Heart right ventricle (tissue), 16 donors: ENCODE data around the gene WFS1. TPM values are rescaled to one million over a fixed set of nuclear protein-coding genes. Genes with fewer than 3 reads are reported as not detected.
A peak's percentile ranks its signal among the peaks of the same experiment; 100 is the strongest.

Source experiments
- ATAC-seq, 8 donors: fragments of 200-7000 bp; cut with Tn5 transposase; one replicate each; pipeline ENCODE4 v1.9.1; 2020; ENCODE audit warnings: mild to moderate bottlenecking in 8 of 8, moderate library complexity in 8 of 8, moderate number of reproducible peaks in 1 of 8
- DNase-seq, 2 donors: peaks; one replicate each; pipeline ENCODE4 v3.0.0-alpha.2; 2020
- H3K27ac ChIP-seq, 10 donors: fragments of 200-600 bp; sonication (generic) in 2 of 10; one replicate each; pipeline versions ENCODE4 v1.5.0 to v1.8.0; 2020 to 2022; ENCODE audit warnings: mild to moderate bottlenecking in 3 of 10
- H3K27me3 ChIP-seq, 7 donors: fragments of 200-600 bp; one replicate each; pipeline ENCODE4 v1.8.0; 2021 to 2022; ENCODE audit warnings: mild to moderate bottlenecking in 2 of 7
- H3K36me3 ChIP-seq, 9 donors: fragments of 200-600 bp; sonication (generic) in 1 of 9; one replicate each; pipeline versions ENCODE4 v1.5.0 to v1.8.0; 2020 to 2022; ENCODE audit warnings: mild to moderate bottlenecking in 2 of 9
- H3K4me1 ChIP-seq, 9 donors: fragments of 200-600 bp; sonication (generic) in 1 of 9; one replicate each; pipeline versions ENCODE4 v1.5.0 to v1.8.0; 2020 to 2022; ENCODE audit warnings: mild to moderate bottlenecking in 4 of 9
- H3K4me3 ChIP-seq, 10 donors: fragments of 200-600 bp; sonication (generic) in 2 of 10; one replicate each; pipeline versions ENCODE4 v1.5.0 to v1.8.0; 2020 to 2022; ENCODE audit warnings: mild to moderate bottlenecking in 7 of 10, moderate library complexity in 2 of 10
- H3K9me3 ChIP-seq, 11 donors: fragments of 200-600 bp in 10 of 11; sonication (generic) in 2 of 11; one replicate each; pipeline versions ENCODE4 v1.5.0 to v1.8.0; 2013 to 2022; ENCODE audit warnings: mild to moderate bottlenecking in 2 of 11, control low read depth in 1 of 11, moderate library complexity in 1 of 11
- WGBS, 2 donors: extraction: QIAGEN DNeasy Blood & Tissue Kit; methylation state at CpG; one replicate each; pipeline ENCODE4 v1.1.7; 2013; ENCODE audit warnings: inconsistent platforms in 1 of 2; 5-methylcytosine and 5-hydroxymethylcytosine counted together
- intact Hi-C, 10 donors: fragments of 100-400 bp; cut with DNase I; formaldehyde crosslinking; loops; one replicate each; pipeline versions ENCODE4 v1.11.1 to v1.14.2; 2022
- polyA plus RNA-seq, 2 donors: library from polyadenylated mRNA; stranded (reverse); fragments of 200-250 nt; gene quantifications; one replicate each; pipeline ENCODE4 v1.2.3, GENCODE V29; 2013
- total RNA-seq, 10 donors: library from RNA; stranded (reverse); fragmentation: NEBNext Ultra II Directional in 3 of 10; extraction: Animal tissue kit (Norgen Biotek cat#: 25700) in 3 of 10; gene quantifications; one replicate each; pipeline versions ENCODE4 v1.2.1 to v1.2.4, GENCODE V29; 2021 to 2023
- TF ChIP-seq, protein P1 (sequence below), 9 donors: fragments of 200-600 bp; sonication (generic) in 2 of 9; IDR thresholded peaks; one replicate each; pipeline versions ENCODE4 v1.5.0 to v1.8.0; 2021 to 2022; ENCODE audit warnings: antibody characterized with exemption in 9 of 9, mild to moderate bottlenecking in 5 of 9, moderate library complexity in 1 of 9
- donor health status: Arrhythmogenic right ventricular cardiomyopathy.
- donor health status: ischemic (EF 13 %, LVEDD 7.1; RV severe dilation, severe dysfunction).
- donor health status: healthy with polysubstance abuse.
- donor health status: DM: no; HTN: yes; CAD: no.
- donor health status: DM: no; HTN: no; CAD: no.
- donor health status: ischemic (EF 25% LVEDD 6.9; RV normal size, moderate dysfunction).
- donor health status: ischemic (EF 25% LVEDD 5.7; RV mildly dilated, moderate dysfunction).
- donor health status: healthy.
- donor health status: DM: yes; HTN: yes; CAD: no.
- donor health status: Ischemic cardiomyopathy.
- donor health status: ischemic (EF 35%, LVEDD 5.7; RV mildly dilated, moderate dysfunction).
- donor health status: nonischemic (EF 11% LVEDD 7.7; RV severe dilation, severe dysfunction).
- donor health status: DM: yes; HTN: yes; CAD: no.
- donor health status: PGD.
- donor health status: ischemic (EF 29% LVEDD 5.4; RV normal size, mild dysfunction).
- donor health status: nonischemic (EF 23%, LVEDD 6.1; RV moderate dilation, normal function).

The WFS1 gene
- total and polyA plus RNA-seq, 12 donors = 35.0 to 119 (median 69.4) TPM

DNA sequence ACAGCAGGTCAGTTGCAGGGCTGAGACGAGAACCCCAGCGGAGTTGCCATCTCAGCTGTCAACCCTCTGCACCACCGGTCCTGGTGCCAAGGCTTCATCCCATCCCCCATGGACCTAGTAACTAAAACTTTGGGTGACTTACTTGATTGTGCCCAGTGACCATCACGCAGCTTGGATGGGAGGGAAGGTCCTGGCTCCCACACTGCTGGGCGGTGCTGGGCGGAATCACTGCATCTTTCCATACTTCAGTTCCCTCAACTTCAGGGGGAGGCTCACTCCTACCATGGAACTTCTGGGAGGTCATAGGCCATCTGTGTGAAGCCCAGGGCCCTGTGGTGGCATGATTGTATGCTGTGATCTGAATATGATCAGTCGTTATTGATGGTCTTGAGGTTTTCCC lies 43.1 kb upstream of the WFS1 start:
- intact Hi-C loops = no loop called here
- Histone ChIP-seq H3K27ac (no peak overlapping the region), H3K4me3 (no peak overlapping the region), H3K4me1 (peaks cover 0 to 5% (median 0%) of the 10 kb centered on the region in 9 donors), H3K36me3 (no peaks in the 10 kb centered on the region), H3K27me3 (peaks cover 5 to 41% (median 29%) of the 10 kb centered on the region in 7 donors), H3K9me3 (peaks cover 0 to 8% (median 0%) of the 10 kb centered on the region in 11 donors)
- ATAC-seq = no peak
- DNase-seq = no peak
- 86 to 87% methylated on average over 7 of the region's 7 CpGs for WGBS, 2 donors
- TF ChIP-seq, protein P1, sequence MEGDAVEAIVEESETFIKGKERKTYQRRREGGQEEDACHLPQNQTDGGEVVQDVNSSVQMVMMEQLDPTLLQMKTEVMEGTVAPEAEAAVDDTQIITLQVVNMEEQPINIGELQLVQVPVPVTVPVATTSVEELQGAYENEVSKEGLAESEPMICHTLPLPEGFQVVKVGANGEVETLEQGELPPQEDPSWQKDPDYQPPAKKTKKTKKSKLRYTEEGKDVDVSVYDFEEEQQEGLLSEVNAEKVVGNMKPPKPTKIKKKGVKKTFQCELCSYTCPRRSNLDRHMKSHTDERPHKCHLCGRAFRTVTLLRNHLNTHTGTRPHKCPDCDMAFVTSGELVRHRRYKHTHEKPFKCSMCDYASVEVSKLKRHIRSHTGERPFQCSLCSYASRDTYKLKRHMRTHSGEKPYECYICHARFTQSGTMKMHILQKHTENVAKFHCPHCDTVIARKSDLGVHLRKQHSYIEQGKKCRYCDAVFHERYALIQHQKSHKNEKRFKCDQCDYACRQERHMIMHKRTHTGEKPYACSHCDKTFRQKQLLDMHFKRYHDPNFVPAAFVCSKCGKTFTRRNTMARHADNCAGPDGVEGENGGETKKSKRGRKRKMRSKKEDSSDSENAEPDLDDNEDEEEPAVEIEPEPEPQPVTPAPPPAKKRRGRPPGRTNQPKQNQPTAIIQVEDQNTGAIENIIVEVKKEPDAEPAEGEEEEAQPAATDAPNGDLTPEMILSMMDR (IDR thresholded peaks at IDR 0.05) = no peak

DNA sequence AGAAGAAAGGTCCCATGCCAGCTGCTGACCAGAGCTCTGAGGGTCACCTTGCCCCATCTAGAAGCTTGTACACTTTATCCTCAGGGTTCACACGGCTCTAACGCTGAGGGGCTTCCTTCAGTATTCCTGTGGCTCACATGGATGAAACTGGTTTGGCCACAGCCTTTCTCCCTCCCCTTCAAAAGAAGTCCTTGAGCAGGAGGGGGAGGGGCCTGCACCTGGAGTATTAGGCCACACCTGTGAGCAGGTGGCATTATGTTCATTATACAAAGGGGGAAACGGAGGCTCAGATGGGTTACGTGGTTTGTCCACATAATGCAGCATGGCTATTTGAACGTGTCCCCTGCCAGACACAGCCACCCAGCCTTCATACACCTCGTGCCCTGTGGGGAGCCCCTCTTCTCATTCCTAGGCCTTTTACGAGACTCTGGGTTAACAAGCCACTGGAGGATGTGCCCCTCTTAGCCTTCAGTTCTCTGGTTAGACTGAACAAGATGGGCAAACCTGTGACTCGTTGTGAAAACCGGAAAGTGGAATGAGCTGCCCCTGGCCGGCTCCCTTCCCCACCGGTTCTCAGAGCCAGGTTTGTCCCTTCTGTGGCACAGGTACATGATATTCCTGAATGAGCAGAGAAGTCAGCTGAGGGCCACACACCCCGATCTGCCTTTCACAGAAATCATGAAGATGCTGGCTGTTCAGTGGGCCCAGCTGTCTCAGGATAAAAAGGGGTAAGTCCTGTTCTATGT lies 42.1 kb upstream of the WFS1 start:
- TF ChIP-seq, protein P1 (IDR thresholded peaks at IDR 0.05) = no peak
- Histone ChIP-seq H3K27ac (no peak overlapping the region), H3K27me3 (peaks cover 0 to 30% (median 18%) of the 10 kb centered on the region in 7 donors), H3K36me3 (no peaks in the 10 kb centered on the region), H3K9me3 (peaks cover 0 to 3% (median 0%) of the 10 kb centered on the region in 11 donors), H3K4me1 (no peaks in the 10 kb centered on the region), H3K4me3 (no peak overlapping the region)
- intact Hi-C loops = no loop called here
- WGBS, 2 donors = 69 to 72% methylated on average over 12 of the region's 12 CpGs
- ATAC-seq (no peak), DNase-seq (no peak)

DNA sequence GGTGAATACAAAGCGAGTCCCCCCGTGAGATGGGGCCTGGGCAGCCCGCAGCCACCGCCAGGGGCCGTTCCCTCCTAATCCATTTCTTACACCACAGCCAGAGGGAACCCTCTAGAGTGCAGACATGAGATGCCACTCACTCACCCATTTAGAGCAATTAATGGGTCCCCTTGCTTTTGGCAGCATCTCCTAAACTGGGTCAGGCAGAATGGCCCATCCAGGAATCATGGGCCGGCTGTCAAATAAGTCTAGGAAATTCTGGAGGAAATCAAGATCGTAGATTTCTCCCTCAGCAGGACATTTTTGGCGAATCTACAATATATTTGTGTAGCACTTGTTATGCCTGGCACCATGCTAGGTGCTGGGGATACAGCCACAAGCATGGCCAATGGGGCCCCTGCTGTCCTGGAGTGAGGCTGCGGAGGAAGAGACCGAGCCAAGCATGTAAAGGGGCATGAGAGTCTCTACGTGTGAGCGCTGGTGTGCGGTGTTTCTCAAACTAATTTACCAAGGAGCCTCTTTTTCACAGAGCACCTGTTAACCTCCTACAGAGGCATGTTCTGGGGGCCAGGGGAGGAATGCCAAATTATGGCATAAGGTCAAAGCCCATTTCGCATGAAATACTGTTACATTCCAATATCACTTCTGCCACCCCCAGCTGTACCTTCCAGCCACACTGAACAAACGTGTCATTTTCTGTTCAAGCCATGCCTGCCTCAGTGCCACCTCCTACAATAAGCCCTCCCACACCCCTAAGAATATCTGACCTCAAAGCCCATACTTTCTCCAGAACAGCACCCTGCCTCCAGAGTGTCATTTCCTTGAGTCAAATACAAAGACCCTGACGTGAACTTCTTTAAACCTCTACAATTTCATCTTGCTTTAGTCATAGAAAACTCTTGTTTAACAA lies 41.2 kb upstream of the WFS1 start:
- TF ChIP-seq, protein P1 (IDR thresholded peaks at IDR 0.05) = no peak
- ATAC-seq = no peak
- intact Hi-C loops = no loop called here
- H3K9me3 ChIP-seq = no peaks in the 10 kb centered on the region
- no peak overlapping the region for H3K4me3 ChIP-seq
- H3K4me1 ChIP-seq = no peaks in the 10 kb centered on the region
- WGBS, 2 donors = 75 to 76% methylated on average over 16 of the region's 16 CpGs
- H3K36me3 ChIP-seq = no peaks in the 10 kb centered on the region
- peaks cover 0 to 26% (median 10%) of the 10 kb centered on the region in 7 donors for H3K27me3 ChIP-seq
- DNase-seq = no peak
- H3K27ac ChIP-seq = no peak overlapping the region

DNA sequence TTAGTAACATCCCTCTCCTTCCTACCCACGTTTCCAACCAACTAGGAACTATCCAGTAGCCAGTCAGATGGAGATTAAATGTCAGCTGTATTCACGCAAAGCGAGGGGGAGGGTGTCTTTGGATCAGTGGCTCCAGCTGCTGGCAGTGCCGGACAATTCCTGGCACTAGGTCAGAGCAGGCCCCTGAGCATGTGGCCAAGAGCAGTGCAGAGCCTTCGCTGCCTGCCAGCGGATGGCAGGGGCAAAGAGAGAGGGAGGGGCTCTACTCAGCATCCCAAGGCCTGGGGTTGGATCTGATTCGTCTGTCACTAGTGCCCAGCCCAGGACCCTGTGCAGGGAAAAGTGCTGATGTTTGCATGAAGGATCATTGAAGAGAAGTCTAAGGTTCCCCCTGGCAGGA lies 40.6 kb upstream of the WFS1 start:
- ATAC-seq (peak; percentile 48 to 84 (median 70)), DNase-seq (peak in 1 of 2 donors; percentile 41)
- Histone ChIP-seq H3K27me3 (peaks cover 0 to 23% (median 8%) of the 10 kb centered on the region in 7 donors), H3K27ac (no peak overlapping the region), H3K9me3 (no peaks in the 10 kb centered on the region), H3K4me1 (no peaks in the 10 kb centered on the region), H3K36me3 (no peaks in the 10 kb centered on the region), H3K4me3 (no peak overlapping the region)
- 32 to 37% methylated on average over 7 of the region's 7 CpGs for WGBS, 2 donors
- intact Hi-C loops = no loop called here
- TF ChIP-seq, protein P1 (IDR thresholded peaks at IDR 0.05) = peak in 2 of 9 donors; percentile 16 to 20
